GM12878 (cell line): Measurements from ENCODE around the gene PSMB10. TPM values are rescaled to one million over a fixed set of nuclear protein-coding genes. Genes with fewer than 3 reads are reported as not detected.

ENCODE experiments used
- ATAC-seq: fragments of 200-7000 bp; cut with Tn5 transposase; 3 replicates; pipeline ENCODE4 v1.9.1; 2020; ENCODE audit warnings: mild to moderate bottlenecking, moderate library complexity
- BruUV-seq: library from RNA; stranded (reverse); fragments of 400-500 nt; replicated peaks from 2 replicates; lab custom pipeline; 2021; lab: Mats Ljungman, UMichigan
- CTCF ChIA-PET: fragments of 300-600 bp; sonication (Branson Sonifier 250); formaldehyde crosslinking; extraction: SDS; loops from one replicate; lab custom pipeline; 2021; ENCODE audit warnings: inconsistent platforms; lab: Yijun Ruan, JAX
- POLR2A ChIA-PET: fragments of 350-600 bp; formaldehyde crosslinking; extraction: SDS; loops from one replicate; lab custom pipeline; 2021; ENCODE audit warnings: inconsistent platforms; lab: Charles Lee
- RAD21 ChIA-PET: fragments of 300-600 bp; sonication (Branson Sonifier 250); formaldehyde crosslinking; loops from one replicate; lab custom pipeline; 2023; ENCODE audit warnings: antibody characterized with exemption; ENCODE audit not compliant: unreplicated experiment; lab: Charles Lee
- SMC1A ChIA-PET: fragments of 300-600 bp; sonication (Branson Sonifier 250); formaldehyde crosslinking; loops from one replicate; lab custom pipeline; 2023; ENCODE audit not compliant: unreplicated experiment, uncharacterized antibody; lab: Charles Lee
- DNase-seq: peaks from one replicate; pipeline ENCODE4 v3.0.0-alpha.2; 2011; ENCODE audit warnings: low read depth, low spot score
- FAIRE-seq: peaks from 3 replicates; lab custom pipeline; 2011; peaks lifted over from hg19 to GRCh38; lab: Jason Lieb, UNC
- H2AFZ ChIP-seq: 2 replicates; pipeline ENCODE4 v1.6.0; 2011; ENCODE audit warnings: low read depth, low read length, control low read depth; ENCODE audit not compliant: control insufficient read depth
- H3K27ac ChIP-seq: 2 replicates; pipeline ENCODE4 v1.5.1; 2011; ENCODE audit warnings: control low read depth; ENCODE audit not compliant: control insufficient read depth, insufficient read depth
- H3K27me3 ChIP-seq, 2 experiments: replicated peaks in 1 of 2; 2 replicates each; pipeline versions ENCODE4 v1.6.0 to v1.6.1; 2011; ENCODE audit warnings: low read length in 1 of 2; ENCODE audit not compliant: control insufficient read depth in 2 of 2, insufficient read depth in 2 of 2
- H3K36me3 ChIP-seq, 2 experiments: 2 replicates each; pipeline ENCODE4 v1.5.1; 2011; ENCODE audit warnings: low read length in 1 of 2; ENCODE audit not compliant: control insufficient read depth in 2 of 2, insufficient read depth in 2 of 2
- H3K4me1 ChIP-seq: 2 replicates; pipeline ENCODE4 v1.6.1; 2011; ENCODE audit warnings: mild to moderate bottlenecking, low read length, moderate library complexity, mixed read lengths; ENCODE audit not compliant: control insufficient read depth, insufficient read depth
- H3K4me2 ChIP-seq: 2 replicates; pipeline ENCODE4 v1.6.0; 2011; ENCODE audit warnings: control low read depth; ENCODE audit not compliant: control insufficient read depth, insufficient read depth
- H3K4me3 ChIP-seq: fragments of 200-600 bp; sonication (generic); 2 replicates; pipeline ENCODE4 v1.5.1; 2016
- H3K79me2 ChIP-seq: 2 replicates; pipeline ENCODE4 v1.6.0; 2011; ENCODE audit warnings: low read length; ENCODE audit not compliant: control insufficient read depth, insufficient read depth
- H3K9ac ChIP-seq: 2 replicates; pipeline ENCODE4 v1.8.0; 2011; ENCODE audit warnings: low read length, control low read depth, mixed read lengths; ENCODE audit not compliant: control insufficient read depth, insufficient read depth
- H3K9me3 ChIP-seq: replicated peaks from 3 replicates; pipeline ENCODE4 v1.5.1; 2011; ENCODE audit warnings: mild to moderate bottlenecking, low read length; ENCODE audit not compliant: control insufficient read depth, insufficient read depth
- H4K20me1 ChIP-seq: 2 replicates; pipeline ENCODE4 v1.6.0; 2011; ENCODE audit not compliant: control insufficient read depth, insufficient read depth
- BCL11A ChIP-seq: IDR thresholded peaks from 2 replicates; pipeline ENCODE4 v1.6.1; 2011; ENCODE audit warnings: low read depth, low read length
- CBX3 ChIP-seq: fragments of 200-600 bp; sonication (generic); IDR thresholded peaks from 2 replicates; pipeline ENCODE4 v1.6.1; 2016; ENCODE audit warnings: low read depth, borderline replicate concordance
- ETV6 ChIP-seq, 2 experiments: fragments of 450-650 bp in 1 of 2; IDR thresholded peaks in 1 of 2; conservative IDR thresholded peaks in 1 of 2; 2 replicates each; pipeline ENCODE4 v1.6.1; 2014; ENCODE audit warnings: antibody characterized with exemption in 1 of 2, borderline replicate concordance in 1 of 2, low read depth in 1 of 2, mild to moderate bottlenecking in 1 of 2, moderate library complexity in 1 of 2
- JUND ChIP-seq: IDR thresholded peaks from 2 replicates; pipeline ENCODE4 v1.6.1; 2012; ENCODE audit warnings: low read depth, mild to moderate bottlenecking, low read length, improper control_type of control experiment, moderate library complexity
- MEF2A ChIP-seq: IDR thresholded peaks from 2 replicates; pipeline ENCODE4 v1.6.1; 2011; ENCODE audit warnings: low read depth, mild to moderate bottlenecking, low read length, moderate library complexity; ENCODE audit not compliant: insufficient read depth
- MTA2 ChIP-seq: fragments of 450-650 bp; IDR thresholded peaks from 2 replicates; pipeline ENCODE4 v1.6.1; 2016; ENCODE audit warnings: low read depth, mild to moderate bottlenecking, moderate library complexity
- NBN ChIP-seq: fragments of 450-650 bp; IDR thresholded peaks from 2 replicates; pipeline ENCODE4 v1.6.1; 2016
- PBX3 ChIP-seq: IDR thresholded peaks from 2 replicates; pipeline ENCODE4 v1.6.1; 2011; ENCODE audit warnings: mild to moderate bottlenecking, low read depth, low read length, moderate library complexity; ENCODE audit not compliant: insufficient replicate concordance
- POLR2A ChIP-seq: IDR thresholded peaks from 2 replicates; pipeline ENCODE4 v1.6.1; 2011; ENCODE audit warnings: low read depth, mild to moderate bottlenecking, low read length
- RAD21 ChIP-seq: IDR thresholded peaks from 2 replicates; pipeline ENCODE4 v1.6.1; 2011; ENCODE audit warnings: mild to moderate bottlenecking, low read depth, low read length, moderate library complexity; ENCODE audit not compliant: insufficient read depth
- RELA ChIP-seq: fragments of 450-650 bp; IDR thresholded peaks from 2 replicates; pipeline ENCODE4 v1.8.0; 2014; ENCODE audit warnings: borderline replicate concordance; ENCODE audit not compliant: partially characterized antibody
- SRF ChIP-seq, 2 experiments: IDR thresholded peaks; 2 replicates each; pipeline ENCODE4 v1.6.1; 2011; ENCODE audit warnings: low read depth in 2 of 2, low read length in 2 of 2, mild to moderate bottlenecking in 1 of 2, moderate library complexity in 1 of 2
- YY1 ChIP-seq: IDR thresholded peaks from 2 replicates; pipeline ENCODE4 v1.6.1; 2011; ENCODE audit warnings: low read depth, mild to moderate bottlenecking, low read length
- ZNF24 ChIP-seq: fragments of 450-650 bp; IDR thresholded peaks from 2 replicates; pipeline ENCODE4 v1.6.1; 2017; ENCODE audit warnings: antibody characterized with exemption, mild to moderate bottlenecking
- WGBS: methylation state at CpG from one replicate; pipeline ENCODE4 v1.1.6; 2016; ENCODE audit warnings: low lambda C conversion rate; ENCODE audit not compliant: insufficient replicate concordance, insufficient coverage; ENCODE audit errors: missing lambda C conversion rate; 5-methylcytosine and 5-hydroxymethylcytosine counted together
- in situ Hi-C: fragments of 300-500 bp; cut with MboI; formaldehyde crosslinking; loops from 9 replicates; pipeline ENCODE4 v1.14.3; 2018; ENCODE audit warnings: mixed read lengths
- intact Hi-C: fragments of 100-400 bp; cut with micrococcal nuclease; formaldehyde crosslinking; loops from one replicate; pipeline ENCODE4 v1.14.2; 2022; ENCODE audit not compliant: unreplicated experiment
- polyA plus RNA-seq, 11 experiments: library from polyadenylated mRNA; depleted of rRNA in 4 of 11; unstranded in 6 of 11; stranded (reverse) in 5 of 11; fragments of >200 nt; fragmentation: Nextera tagmentation in 4 of 11; fragmentation: Illumina TruSeq in 1 of 11; extraction: Ambion mirVana in 4 of 11; extraction: Trizol in 1 of 11; gene quantifications; 1 replicate in 1 of 11; 2 replicates in 10 of 11; pipeline versions ENCODE4 v1.2.1 to v1.2.3, GENCODE V29; 2011 to 2016; ENCODE audit warnings: inconsistent platforms in 2 of 11, missing spikeins in 2 of 11, low read depth in 1 of 11
- total RNA-seq, 4 experiments: library from RNA; depleted of rRNA in 3 of 4; stranded (reverse); fragments of >200 nt in 3 of 4; fragmentation: Illumina TruSeq in 1 of 4; extraction: Trizol in 1 of 4; gene quantifications; 2 replicates each; pipeline versions ENCODE4 v1.2.1 to v1.2.3, GENCODE V29; 2013 to 2021
- TF ChIP-seq, protein P1 (sequence below): fragments of 150-350 bp; IDR thresholded peaks from 2 replicates; pipeline ENCODE4 v1.6.1; 2014; ENCODE audit warnings: mild to moderate bottlenecking, low read depth, low read length
- TF ChIP-seq, protein P2 (sequence below): IDR thresholded peaks from 2 replicates; pipeline ENCODE4 v1.6.1; 2012; ENCODE audit warnings: low read length, inconsistent platforms
- TF ChIP-seq, protein P3 (sequence below): fragments of 450-650 bp; IDR thresholded peaks from 2 replicates; pipeline ENCODE4 v1.6.1; 2014; ENCODE audit warnings: mild to moderate bottlenecking
- TF ChIP-seq, protein P4 (sequence below): fragments of 450-650 bp; IDR thresholded peaks from 2 replicates; pipeline ENCODE4 v1.6.1; 2017; ENCODE audit warnings: mild to moderate bottlenecking

Gene PSMB10
- total and polyA plus RNA-seq, 10 of the 15 experiments (the other 5 are each of a cell fraction or from before 2014, with no cell fraction given): 24.1 to 308 (median 151) TPM

DNA sequence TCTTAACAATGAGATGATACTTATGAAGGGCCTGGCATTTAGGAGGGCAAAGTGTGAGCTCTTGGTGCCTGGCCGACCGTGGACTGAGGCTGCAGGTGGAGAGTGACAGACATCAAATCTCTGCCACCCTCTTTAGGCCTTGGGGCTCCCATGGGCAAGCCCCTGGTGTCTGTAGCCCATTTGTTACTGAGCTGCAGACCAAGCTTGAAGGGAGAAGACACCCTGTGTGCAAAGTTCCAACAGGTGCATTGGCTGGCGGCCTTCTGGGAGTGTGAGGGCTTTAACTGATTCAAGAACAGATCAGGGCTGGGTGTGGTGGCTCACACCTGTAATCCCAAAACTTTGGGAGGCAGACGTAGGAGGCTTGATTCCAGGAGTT is 4.2 kb downstream of the PSMB10 start:
- FAIRE-seq (no peak), ATAC-seq (no peak), DNase-seq (no peak)
- in situ Hi-C loops (no loop called here), intact Hi-C loops (no loop called here)
- Histone ChIP-seq H3K79me2 (peaks cover 28% of the 10 kb centered on the region), H3K27me3 (no peaks in the 10 kb centered on the region), H3K36me3 (peaks cover 21 to 36% of the 10 kb centered on the region in 2 experiments), H3K27ac (no peak overlapping the region), H3K4me3 (no peak overlapping the region), H4K20me1 (no peaks in the 10 kb centered on the region), H3K9me3 (no peaks in the 10 kb centered on the region), H3K9ac (no peak overlapping the region), H3K4me2 (no peak overlapping the region), H3K4me1 (peaks cover 5% of the 10 kb centered on the region), H2AFZ (no peak overlapping the region)
- 96% methylated on average over 4 of the region's 4 CpGs for WGBS
- ChIA-PET POLR2A (interaction anchor here (0.6 kb wide), 1 partner anchor 232 kb away, joined by 7 read pairs; no protein-coding TSS in a partner anchor), RAD21 (no interaction called here), CTCF (interaction anchor here (1.0 to 2.4 kb wide), 2 partner anchors 116 to 260 kb away, joined by 3 to 10 read pairs; no protein-coding TSS in a partner anchor), SMC1A (no interaction called here)
- BruUV-seq: no TSS peak
- TF ChIP-seq JUND (no peak), MEF2A (no peak), MTA2 (no peak), RELA (no peak), RAD21 (no peak), NBN (no peak), ZNF24 (no peak), SRF (IDR thresholded peaks at IDR 0.05; ENCODE audit: low read depth in 2 of 2, low read length in 2 of 2) (no peak), CBX3 (no peak), YY1 (no peak), BCL11A (no peak), PBX3 (no peak), POLR2A (no peak), ETV6 (conservative IDR thresholded peaks at IDR 0.05 in 1 of 2, IDR thresholded peaks at IDR 0.05 in 1 of 2; ENCODE audit: borderline replicate concordance in 1 of 2, low read depth in 1 of 2) (no peak)
- TF ChIP-seq, protein P1, sequence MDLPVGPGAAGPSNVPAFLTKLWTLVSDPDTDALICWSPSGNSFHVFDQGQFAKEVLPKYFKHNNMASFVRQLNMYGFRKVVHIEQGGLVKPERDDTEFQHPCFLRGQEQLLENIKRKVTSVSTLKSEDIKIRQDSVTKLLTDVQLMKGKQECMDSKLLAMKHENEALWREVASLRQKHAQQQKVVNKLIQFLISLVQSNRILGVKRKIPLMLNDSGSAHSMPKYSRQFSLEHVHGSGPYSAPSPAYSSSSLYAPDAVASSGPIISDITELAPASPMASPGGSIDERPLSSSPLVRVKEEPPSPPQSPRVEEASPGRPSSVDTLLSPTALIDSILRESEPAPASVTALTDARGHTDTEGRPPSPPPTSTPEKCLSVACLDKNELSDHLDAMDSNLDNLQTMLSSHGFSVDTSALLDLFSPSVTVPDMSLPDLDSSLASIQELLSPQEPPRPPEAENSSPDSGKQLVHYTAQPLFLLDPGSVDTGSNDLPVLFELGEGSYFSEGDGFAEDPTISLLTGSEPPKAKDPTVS: no peak
- TF ChIP-seq, protein P2, sequence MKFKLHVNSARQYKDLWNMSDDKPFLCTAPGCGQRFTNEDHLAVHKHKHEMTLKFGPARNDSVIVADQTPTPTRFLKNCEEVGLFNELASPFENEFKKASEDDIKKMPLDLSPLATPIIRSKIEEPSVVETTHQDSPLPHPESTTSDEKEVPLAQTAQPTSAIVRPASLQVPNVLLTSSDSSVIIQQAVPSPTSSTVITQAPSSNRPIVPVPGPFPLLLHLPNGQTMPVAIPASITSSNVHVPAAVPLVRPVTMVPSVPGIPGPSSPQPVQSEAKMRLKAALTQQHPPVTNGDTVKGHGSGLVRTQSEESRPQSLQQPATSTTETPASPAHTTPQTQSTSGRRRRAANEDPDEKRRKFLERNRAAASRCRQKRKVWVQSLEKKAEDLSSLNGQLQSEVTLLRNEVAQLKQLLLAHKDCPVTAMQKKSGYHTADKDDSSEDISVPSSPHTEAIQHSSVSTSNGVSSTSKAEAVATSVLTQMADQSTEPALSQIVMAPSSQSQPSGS: no peak
- TF ChIP-seq, protein P3, sequence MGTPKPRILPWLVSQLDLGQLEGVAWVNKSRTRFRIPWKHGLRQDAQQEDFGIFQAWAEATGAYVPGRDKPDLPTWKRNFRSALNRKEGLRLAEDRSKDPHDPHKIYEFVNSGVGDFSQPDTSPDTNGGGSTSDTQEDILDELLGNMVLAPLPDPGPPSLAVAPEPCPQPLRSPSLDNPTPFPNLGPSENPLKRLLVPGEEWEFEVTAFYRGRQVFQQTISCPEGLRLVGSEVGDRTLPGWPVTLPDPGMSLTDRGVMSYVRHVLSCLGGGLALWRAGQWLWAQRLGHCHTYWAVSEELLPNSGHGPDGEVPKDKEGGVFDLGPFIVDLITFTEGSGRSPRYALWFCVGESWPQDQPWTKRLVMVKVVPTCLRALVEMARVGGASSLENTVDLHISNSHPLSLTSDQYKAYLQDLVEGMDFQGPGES: no peak
- TF ChIP-seq, protein P4, sequence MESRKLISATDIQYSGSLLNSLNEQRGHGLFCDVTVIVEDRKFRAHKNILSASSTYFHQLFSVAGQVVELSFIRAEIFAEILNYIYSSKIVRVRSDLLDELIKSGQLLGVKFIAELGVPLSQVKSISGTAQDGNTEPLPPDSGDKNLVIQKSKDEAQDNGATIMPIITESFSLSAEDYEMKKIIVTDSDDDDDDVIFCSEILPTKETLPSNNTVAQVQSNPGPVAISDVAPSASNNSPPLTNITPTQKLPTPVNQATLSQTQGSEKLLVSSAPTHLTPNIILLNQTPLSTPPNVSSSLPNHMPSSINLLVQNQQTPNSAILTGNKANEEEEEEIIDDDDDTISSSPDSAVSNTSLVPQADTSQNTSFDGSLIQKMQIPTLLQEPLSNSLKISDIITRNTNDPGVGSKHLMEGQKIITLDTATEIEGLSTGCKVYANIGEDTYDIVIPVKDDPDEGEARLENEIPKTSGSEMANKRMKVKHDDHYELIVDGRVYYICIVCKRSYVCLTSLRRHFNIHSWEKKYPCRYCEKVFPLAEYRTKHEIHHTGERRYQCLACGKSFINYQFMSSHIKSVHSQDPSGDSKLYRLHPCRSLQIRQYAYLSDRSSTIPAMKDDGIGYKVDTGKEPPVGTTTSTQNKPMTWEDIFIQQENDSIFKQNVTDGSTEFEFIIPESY: no peak
